NK-92 (cell line): Measurements from ENCODE around the gene PRR23B.
"Not testable (repeated sequence)": the region's sequence is repeated elsewhere in the genome, so short reads cannot be mapped to it uniquely, and the experiment has no call there.

Experiments
- DNase-seq: peaks from one replicate; lab custom pipeline; 2025; ENCODE audit not compliant: unreplicated experiment; lab: John Stamatoyannopoulos, UW

The PRR23B gene

GRCh38 chr3:139020868-139021234 is at the start of gene PRR23B:
Gene PRR23B, minus strand, starts transcription at chr3:139020926. Its CDS starts 265 bp downstream, at chr3:139020661.
- no peak for DNase-seq

GRCh38 chr3:139062918-139063317 is 42.2 kb upstream of the PRR23B start:
- DNase-seq = no peak

GRCh38 chr3:139052802-139053600 is 32.3 kb upstream of the PRR23B start:
- no peak for DNase-seq

- no peak for DNase-seq
Observed at GRCh38 chr3:139044366-139045210, 23.9 kb upstream of the PRR23B start, which contains the start of gene PRR23C. Gene PRR23C, minus strand, starts transcription at chr3:139044892. Its CDS starts 272 bp downstream, at chr3:139044620.

- no peak for DNase-seq
Observed at GRCh38 chr3:139043554-139044365, 23.0 kb upstream of the PRR23B start.

- DNase-seq = no peak
Observed at GRCh38 chr3:139037478-139037877, 16.8 kb upstream of the PRR23B start.

- no peak for DNase-seq
Observed at GRCh38 chr3:139032326-139033002, 11.7 kb upstream of the PRR23B start.

GRCh38 chr3:139030576-139030975 is 9.8 kb upstream of the PRR23B start:
- not testable (repeated sequence) for DNase-seq

- DNase-seq = no peak
Observed at GRCh38 chr3:139024968-139025367, 4.2 kb upstream of the PRR23B start.

- DNase-seq = no peak
Observed at GRCh38 chr3:139020036-139020867, 474 bp downstream of the PRR23B start.

- DNase-seq = no peak
Observed at GRCh38 chr3:139016430-139017048, 4.2 kb downstream of the PRR23B start.

- no peak for DNase-seq
Observed at GRCh38 chr3:139006051-139006716, 14.5 kb downstream of the PRR23B start, which contains the start of gene PRR23A. Gene PRR23A, minus strand, starts transcription at chr3:139006268. Its CDS starts 0 bp downstream, at chr3:139006268.

- DNase-seq = no peak
Observed at GRCh38 chr3:139005356-139005993, 15.3 kb downstream of the PRR23B start.

GRCh38 chr3:138995706-138996105 is 25.0 kb downstream of the PRR23B start:
- DNase-seq = no peak

- DNase-seq = no peak
Observed at GRCh38 chr3:138987181-138987580, 33.5 kb downstream of the PRR23B start.

- DNase-seq = no peak
Observed at GRCh38 chr3:138985932-138986331, 34.8 kb downstream of the PRR23B start.

- DNase-seq = no peak
Observed at GRCh38 chr3:138984816-138985215, 35.9 kb downstream of the PRR23B start.

GRCh38 chr3:138976047-138976446 is 44.7 kb downstream of the PRR23B start:
- DNase-seq = no peak
